ENCODE measurements around the gene NNAT. TPM values are rescaled to one million over a fixed set of nuclear protein-coding genes. Genes with fewer than 3 reads are reported as not detected.

NNAT gene
- total RNA-seq, 6 experiments from 2014 or later = not detected

DNA sequence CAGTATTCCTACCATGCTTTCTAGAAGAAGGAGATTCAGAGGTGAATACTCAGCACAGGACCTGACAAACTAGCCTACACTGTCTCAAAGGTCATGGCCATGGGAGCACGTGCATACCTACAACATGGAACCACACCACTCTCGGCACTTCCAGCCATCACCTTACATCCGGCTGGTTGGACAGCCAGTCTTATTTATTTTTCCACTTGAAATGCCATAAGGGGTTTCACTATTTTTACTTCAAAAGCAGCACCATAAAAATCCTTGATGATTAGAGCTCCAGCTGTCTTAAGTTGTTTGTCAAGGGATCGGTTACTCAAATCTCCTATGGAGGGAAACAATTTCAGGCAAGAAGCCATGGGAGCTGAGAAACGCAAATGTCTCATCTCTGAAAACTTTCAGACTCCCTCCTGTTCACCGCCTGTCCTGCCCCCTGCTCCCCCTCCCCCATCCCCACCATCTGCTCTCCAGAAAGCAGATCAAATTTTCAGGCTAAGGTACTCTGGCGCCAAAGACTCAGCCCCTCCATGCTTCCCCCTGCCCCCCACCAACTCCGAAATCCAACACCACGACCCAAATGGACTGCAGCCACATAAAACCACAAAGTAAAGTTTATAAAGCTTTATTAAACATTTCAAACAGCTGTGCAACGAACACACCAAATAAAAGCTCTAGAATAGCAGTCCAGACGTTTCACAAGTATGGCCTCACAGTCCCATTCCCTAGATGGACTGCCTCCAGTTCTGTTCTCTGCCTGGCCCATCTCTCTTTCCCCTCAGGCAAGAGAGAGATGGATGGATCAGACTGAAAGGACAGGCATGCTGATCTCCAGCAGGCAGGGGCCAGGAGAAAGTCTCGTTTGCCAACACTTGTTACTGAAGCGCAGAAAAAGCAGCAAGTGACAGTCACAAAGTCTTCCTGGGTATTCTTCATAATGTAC lies 4.0 kb upstream of the NNAT start:
- peak in 1 of 3 donors; percentile 19 for DNase-seq
- Histone ChIP-seq H3K4me3 (no peak overlapping the region), H3K27me3 (no peaks in the 10 kb centered on the region), H3K27ac (no peak overlapping the region), H3K9me3 (no peaks in the 10 kb centered on the region), H3K4me1 (peaks cover 0 to 30% (median 14%) of the 10 kb centered on the region in 4 donors), H3K36me3 (peaks cover 0 to 46% (median 19%) of the 10 kb centered on the region in 4 donors)
- WGBS (ENCODE audit: insufficient coverage, low coverage, low lambda C conversion rate, missing lambda C conversion rate) = 67% methylated on average over 12 of the region's 13 CpGs
- intact Hi-C loops (cut with DNase I) = loop anchor here in 1 of 2 donors (10.0 kb wide), 1 partner anchor 62 kb away; no protein-coding TSS in a partner anchor
- TF ChIP-seq POLR2A (IDR thresholded peaks at IDR 0.05) = no peak
- TF ChIP-seq, protein P1, sequence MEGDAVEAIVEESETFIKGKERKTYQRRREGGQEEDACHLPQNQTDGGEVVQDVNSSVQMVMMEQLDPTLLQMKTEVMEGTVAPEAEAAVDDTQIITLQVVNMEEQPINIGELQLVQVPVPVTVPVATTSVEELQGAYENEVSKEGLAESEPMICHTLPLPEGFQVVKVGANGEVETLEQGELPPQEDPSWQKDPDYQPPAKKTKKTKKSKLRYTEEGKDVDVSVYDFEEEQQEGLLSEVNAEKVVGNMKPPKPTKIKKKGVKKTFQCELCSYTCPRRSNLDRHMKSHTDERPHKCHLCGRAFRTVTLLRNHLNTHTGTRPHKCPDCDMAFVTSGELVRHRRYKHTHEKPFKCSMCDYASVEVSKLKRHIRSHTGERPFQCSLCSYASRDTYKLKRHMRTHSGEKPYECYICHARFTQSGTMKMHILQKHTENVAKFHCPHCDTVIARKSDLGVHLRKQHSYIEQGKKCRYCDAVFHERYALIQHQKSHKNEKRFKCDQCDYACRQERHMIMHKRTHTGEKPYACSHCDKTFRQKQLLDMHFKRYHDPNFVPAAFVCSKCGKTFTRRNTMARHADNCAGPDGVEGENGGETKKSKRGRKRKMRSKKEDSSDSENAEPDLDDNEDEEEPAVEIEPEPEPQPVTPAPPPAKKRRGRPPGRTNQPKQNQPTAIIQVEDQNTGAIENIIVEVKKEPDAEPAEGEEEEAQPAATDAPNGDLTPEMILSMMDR (IDR thresholded peaks at IDR 0.05) = no peak
- ATAC-seq = no peak

DNA sequence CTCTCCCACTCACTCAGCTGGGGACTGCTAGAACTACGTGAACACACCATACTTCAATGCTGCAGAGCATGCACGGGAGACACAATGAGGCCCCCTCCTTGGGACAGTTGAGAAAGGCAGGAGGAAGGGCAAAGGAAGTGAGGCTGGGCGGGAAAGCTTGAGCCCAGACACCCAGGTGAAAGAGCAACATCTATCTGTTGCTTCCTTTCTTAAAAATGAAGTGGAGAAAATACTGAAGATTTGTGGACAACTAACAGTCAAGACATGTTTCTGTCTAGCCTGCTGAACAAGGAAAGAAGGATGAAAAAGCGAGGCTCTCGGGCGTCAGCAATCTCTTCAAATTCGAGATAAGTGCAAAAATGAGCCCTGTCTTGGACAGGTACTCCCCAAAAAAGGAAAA lies 3.0 kb upstream of the NNAT start:
- Histone ChIP-seq H3K4me3 (no peak overlapping the region), H3K4me1 (peaks cover 0 to 30% (median 14%) of the 10 kb centered on the region in 4 donors), H3K9me3 (no peaks in the 10 kb centered on the region), H3K27ac (no peak overlapping the region), H3K27me3 (no peaks in the 10 kb centered on the region), H3K36me3 (peaks cover 0 to 41% (median 19%) of the 10 kb centered on the region in 4 donors)
- ATAC-seq (no peak), DNase-seq (no peak)
- TF ChIP-seq, protein P1 (IDR thresholded peaks at IDR 0.05) = no peak
- TF ChIP-seq POLR2A (IDR thresholded peaks at IDR 0.05) = no peak
- 70% methylated on average over 5 of the region's 7 CpGs for WGBS (ENCODE audit: insufficient coverage, low coverage, low lambda C conversion rate, missing lambda C conversion rate)
- intact Hi-C loops (cut with DNase I) = loop anchor here in 1 of 2 donors (10.0 kb wide), 1 partner anchor 63 kb away; no protein-coding TSS in a partner anchor

DNA sequence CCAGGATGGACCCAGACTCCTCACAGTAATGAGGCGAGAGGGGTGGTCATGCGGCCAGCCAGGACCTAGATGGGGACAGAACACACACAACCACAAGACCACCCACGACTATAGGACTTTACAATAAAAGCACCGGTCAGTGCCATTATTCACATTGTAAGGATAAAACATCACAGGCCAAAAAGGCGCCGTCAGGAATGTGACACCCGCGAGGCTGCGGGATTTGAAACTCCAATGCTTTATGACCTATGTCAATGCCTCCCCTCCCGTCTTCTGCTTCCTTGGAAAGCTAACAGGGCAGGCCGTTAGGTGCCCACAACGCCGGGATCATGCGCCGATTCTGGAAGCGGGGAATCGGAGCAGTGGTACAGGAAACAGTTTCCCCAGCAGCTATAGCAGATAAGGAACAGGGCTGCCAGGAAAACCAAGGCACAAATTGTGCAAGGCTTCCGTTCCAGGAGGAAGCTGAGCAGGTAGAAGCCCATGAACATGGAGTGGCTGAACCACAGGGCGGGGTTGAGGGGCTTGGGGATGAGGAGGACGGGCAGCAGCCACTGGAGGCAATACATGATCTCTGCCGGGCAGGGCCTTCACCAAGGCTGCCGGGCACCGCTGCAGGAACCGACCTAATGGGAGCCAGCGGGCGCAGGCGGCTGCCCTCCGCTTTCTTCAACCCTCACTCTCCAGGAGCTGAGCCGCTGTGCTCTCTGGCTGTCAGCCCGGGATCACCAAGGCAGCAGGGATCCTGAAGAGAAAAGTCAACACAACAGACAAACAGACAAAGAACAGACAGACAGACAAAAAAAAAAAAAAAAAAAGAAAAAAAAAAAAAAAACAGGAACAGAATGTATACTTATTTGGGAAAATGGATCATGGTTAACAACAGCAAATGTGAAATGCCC lies 2.2 kb upstream of the NNAT start:
- ATAC-seq (peak; percentile 71 to 91 (median 82)), DNase-seq (peak; percentile 60 to 84 (median 78))
- Histone ChIP-seq H3K27me3 (no peaks in the 10 kb centered on the region), H3K4me1 (peaks cover 0 to 30% (median 14%) of the 10 kb centered on the region in 4 donors), H3K4me3 (peak overlapping the region in 1 of 3 donors; percentile 26), H3K36me3 (peaks cover 0 to 38% (median 17%) of the 10 kb centered on the region in 4 donors), H3K27ac (peak overlapping the region in 1 of 3 donors; percentile 56), H3K9me3 (no peaks in the 10 kb centered on the region)
- TF ChIP-seq, protein P1 (IDR thresholded peaks at IDR 0.05) = no peak
- no peak for TF ChIP-seq POLR2A (IDR thresholded peaks at IDR 0.05)
- WGBS (ENCODE audit: insufficient coverage, low coverage, low lambda C conversion rate, missing lambda C conversion rate) = 50% methylated on average over 14 of the region's 30 CpGs
- intact Hi-C loops (cut with DNase I) = loop anchor here in 1 of 2 donors (10.0 kb wide), 1 partner anchor 64 kb away; no protein-coding TSS in a partner anchor
